ENCODE results near the gene CALML3. TPM values are rescaled to one million over a fixed set of nuclear protein-coding genes. Genes with fewer than 3 reads are reported as not detected.

Gene CALML3
- total and polyA plus RNA-seq, 9 donors, result 0.02 to 1.5 TPM; not detected in 7

- intact Hi-C loops (cut with DNase I), result no loop called here
- no peaks in the 10 kb centered on the region for H3K36me3 ChIP-seq
- H3K9me3 ChIP-seq, result no peaks in the 10 kb centered on the region
- TF ChIP-seq EP300 (IDR thresholded peaks at IDR 0.05), result no peak
- no peak for TF ChIP-seq POLR2A (IDR thresholded peaks at IDR 0.05)
- TF ChIP-seq, protein P1, sequence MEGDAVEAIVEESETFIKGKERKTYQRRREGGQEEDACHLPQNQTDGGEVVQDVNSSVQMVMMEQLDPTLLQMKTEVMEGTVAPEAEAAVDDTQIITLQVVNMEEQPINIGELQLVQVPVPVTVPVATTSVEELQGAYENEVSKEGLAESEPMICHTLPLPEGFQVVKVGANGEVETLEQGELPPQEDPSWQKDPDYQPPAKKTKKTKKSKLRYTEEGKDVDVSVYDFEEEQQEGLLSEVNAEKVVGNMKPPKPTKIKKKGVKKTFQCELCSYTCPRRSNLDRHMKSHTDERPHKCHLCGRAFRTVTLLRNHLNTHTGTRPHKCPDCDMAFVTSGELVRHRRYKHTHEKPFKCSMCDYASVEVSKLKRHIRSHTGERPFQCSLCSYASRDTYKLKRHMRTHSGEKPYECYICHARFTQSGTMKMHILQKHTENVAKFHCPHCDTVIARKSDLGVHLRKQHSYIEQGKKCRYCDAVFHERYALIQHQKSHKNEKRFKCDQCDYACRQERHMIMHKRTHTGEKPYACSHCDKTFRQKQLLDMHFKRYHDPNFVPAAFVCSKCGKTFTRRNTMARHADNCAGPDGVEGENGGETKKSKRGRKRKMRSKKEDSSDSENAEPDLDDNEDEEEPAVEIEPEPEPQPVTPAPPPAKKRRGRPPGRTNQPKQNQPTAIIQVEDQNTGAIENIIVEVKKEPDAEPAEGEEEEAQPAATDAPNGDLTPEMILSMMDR (IDR thresholded peaks at IDR 0.05), result no peak
- no peaks in the 10 kb centered on the region for H3K27me3 ChIP-seq
- H3K4me1 ChIP-seq (ENCODE audit: insufficient read depth), result peaks cover 14% of the 10 kb centered on the region
- DNase-seq, result no peak
- no peak overlapping the region for H3K27ac ChIP-seq
- 86 to 98% (median 94%) methylated on average over 4 of the region's 4 CpGs for WGBS, 3 donors
- H3K4me3 ChIP-seq, result no peak overlapping the region
Observed at GRCh38 chr10:5576154-5576748, 51.5 kb downstream of the CALML3 start.

Other genes starting within 250 kb of the CALML3 start
- gene UCN3, start 160.0 kb upstream of the CALML3 start, total RNA-seq, result not detected
- gene UCN3, start 160.0 kb upstream of the CALML3 start, polyA plus RNA-seq, result not detected
- gene TUBAL3, start 120.1 kb upstream of the CALML3 start, total RNA-seq, result under 1 TPM in 3 of 7 donors, not detected in 4; 0.15 to 0.34 (median 0.15) TPM
- gene TUBAL3, start 120.1 kb upstream of the CALML3 start, polyA plus RNA-seq, result not detected
- 10 to 100 TPM; 31.0 to 79.2 (median 60.4) TPM for gene NET1, start 112.4 kb upstream of the CALML3 start, total RNA-seq
- gene NET1, start 112.4 kb upstream of the CALML3 start, polyA plus RNA-seq, result 10 to 100 TPM; 40.1 to 51.0 TPM
- gene CALML5, start 25.4 kb upstream of the CALML3 start, total RNA-seq, result 1 to 10 TPM in 1 of 7 donors, not detected in 6; 1.7 TPM
- not detected for gene CALML5, start 25.4 kb upstream of the CALML3 start, polyA plus RNA-seq
- 10 to 100 TPM; 17.9 to 45.6 (median 29.0) TPM for gene ASB13, start 141.6 kb downstream of the CALML3 start, total RNA-seq
- 10 to 100 TPM; 15.0 to 23.2 TPM for gene ASB13, start 141.6 kb downstream of the CALML3 start, polyA plus RNA-seq
- gene TASOR2, start 159.9 kb downstream of the CALML3 start, total RNA-seq, result 10 to 100 TPM; 60.8 to 91.2 (median 70.0) TPM
- 10 to 100 TPM in 1 of 2 donors, 1 to 10 TPM in 1; 9.3 to 23.7 TPM for gene TASOR2, start 159.9 kb downstream of the CALML3 start, polyA plus RNA-seq